ENCODE results near the gene OTOA. TPM values are rescaled to one million over a fixed set of nuclear protein-coding genes. Genes with fewer than 3 reads are reported as not detected.
"Not testable (repeated sequence)": the region's sequence is repeated elsewhere in the genome, so short reads cannot be mapped to it uniquely, and the experiment has no call there.

OTOA gene
- total RNA-seq, 1 experiment from 2014 or later, result not detected

- DNase-seq (ENCODE audit: extremely low read depth, low read depth), result not testable (repeated sequence)
These were observed 50.5 kb downstream of the OTOA start for GRCh38 chr16:21714369-21714618.

- no peak for DNase-seq (ENCODE audit: extremely low read depth, low read depth)
These were observed 53.8 kb downstream of the OTOA start for GRCh38 chr16:21717608-21718007.

- peak; percentile 44 for DNase-seq (ENCODE audit: extremely low read depth, low read depth)
These were observed 55.5 kb downstream of the OTOA start for GRCh38 chr16:21719283-21719682.

GRCh38 chr16:21720533-21720932 is 56.8 kb downstream of the OTOA start:
- no peak for DNase-seq (ENCODE audit: extremely low read depth, low read depth)

GRCh38 chr16:21722771-21723455 is 59.1 kb downstream of the OTOA start:
- DNase-seq (ENCODE audit: extremely low read depth, low read depth), result no peak

- no peak for DNase-seq (ENCODE audit: extremely low read depth, low read depth)
These were observed 59.8 kb downstream of the OTOA start for GRCh38 chr16:21723532-21723931.

GRCh38 chr16:21727344-21727743 is 63.6 kb downstream of the OTOA start:
- DNase-seq (ENCODE audit: extremely low read depth, low read depth), result no peak

GRCh38 chr16:21731233-21731632 is 67.5 kb downstream of the OTOA start:
- not testable (repeated sequence) for DNase-seq (ENCODE audit: extremely low read depth, low read depth)

GRCh38 chr16:21740637-21741036 is 76.9 kb downstream of the OTOA start:
- DNase-seq (ENCODE audit: extremely low read depth, low read depth), result not testable (repeated sequence)

GRCh38 chr16:21756192-21757079 is 92.7 kb downstream of the OTOA start:
- not testable (repeated sequence) for DNase-seq (ENCODE audit: extremely low read depth, low read depth)

GRCh38 chr16:21757080-21757671 is 93.4 kb downstream of the OTOA start:
- DNase-seq (ENCODE audit: extremely low read depth, low read depth), result not testable (repeated sequence)

GRCh38 chr16:21768280-21768679 is 104.5 kb downstream of the OTOA start:
- not testable (repeated sequence) for DNase-seq (ENCODE audit: extremely low read depth, low read depth)

GRCh38 chr16:21768810-21769209 is 105.0 kb downstream of the OTOA start:
- not testable (repeated sequence) for DNase-seq (ENCODE audit: extremely low read depth, low read depth)

- DNase-seq (ENCODE audit: extremely low read depth, low read depth), result peak; percentile 93
These were observed 105.5 kb downstream of the OTOA start for GRCh38 chr16:21769284-21769683.

GRCh38 chr16:21770584-21770983 is 106.8 kb downstream of the OTOA start:
- not testable (repeated sequence) for DNase-seq (ENCODE audit: extremely low read depth, low read depth)

GRCh38 chr16:21772547-21773206 is 108.9 kb downstream of the OTOA start:
- DNase-seq (ENCODE audit: extremely low read depth, low read depth), result not testable (repeated sequence)

- DNase-seq (ENCODE audit: extremely low read depth, low read depth), result not testable (repeated sequence)
These were observed 109.4 kb downstream of the OTOA start for GRCh38 chr16:21773207-21773553.

GRCh38 chr16:21780525-21780924 is 116.8 kb downstream of the OTOA start:
- not testable (repeated sequence) for DNase-seq (ENCODE audit: extremely low read depth, low read depth)

GRCh38 chr16:21790506-21790905 is 126.7 kb downstream of the OTOA start:
- not testable (repeated sequence) for DNase-seq (ENCODE audit: extremely low read depth, low read depth)

GRCh38 chr16:21793310-21793709 is 129.5 kb downstream of the OTOA start:
- DNase-seq (ENCODE audit: extremely low read depth, low read depth), result not testable (repeated sequence)

GRCh38 chr16:21798601-21799000 is 134.8 kb downstream of the OTOA start:
- DNase-seq (ENCODE audit: extremely low read depth, low read depth), result not testable (repeated sequence)

All from NCI-H460 (cell line).